ENCODE data around the gene LFNG. TPM values are rescaled to one million over a fixed set of nuclear protein-coding genes. Genes with fewer than 3 reads are reported as not detected.

LFNG gene
- total RNA-seq, 3 donors from 2014 or later (not counting 1 experiment from before 2014, with no cell fraction given) = 140 to 191 (median 176) TPM

DNA sequence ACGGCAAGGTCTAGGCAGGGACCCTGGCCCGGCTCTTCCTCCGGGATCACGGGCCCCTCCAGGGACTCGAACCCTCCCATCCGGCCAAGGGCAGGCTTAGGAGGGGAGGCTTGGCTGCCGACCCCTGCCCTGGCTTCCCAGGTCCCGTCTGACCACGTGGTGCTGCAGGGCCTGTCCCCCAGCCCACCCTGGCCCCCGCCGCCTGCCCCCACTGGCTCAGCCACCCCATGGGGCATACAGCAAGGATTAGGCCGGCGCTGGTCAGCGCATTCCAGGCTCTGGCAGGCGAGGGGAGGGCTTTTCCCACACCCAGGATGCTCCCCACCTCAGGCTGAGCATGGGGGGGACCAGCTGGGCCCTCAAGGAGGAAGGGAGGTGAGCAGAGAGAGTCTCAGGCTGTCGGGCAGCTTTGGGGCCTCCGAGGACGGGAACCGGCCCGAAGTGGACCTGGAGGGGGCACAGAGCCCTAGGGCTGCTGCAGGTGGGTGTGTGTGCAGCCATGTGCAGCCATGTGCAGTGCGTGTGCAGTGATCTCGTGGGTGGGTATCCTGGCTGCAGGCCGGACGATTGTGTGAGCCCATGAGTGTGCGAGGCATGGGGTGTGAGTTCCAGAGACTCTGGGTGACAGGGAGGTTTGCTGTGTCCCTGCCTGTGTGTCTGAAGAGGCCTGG lies 42.7 kb upstream of the LFNG start:
- Histone ChIP-seq H3K4me3 (ENCODE audit: low read length) (no peak overlapping the region), H3K9me3 (ENCODE audit: control insufficient read depth, insufficient read depth, low read length) (no peaks in the 10 kb centered on the region), H3K27me3 (ENCODE audit: control insufficient read depth, insufficient read depth, low read length) (no peaks in the 10 kb centered on the region), H3K27ac (ENCODE audit: low read length) (no peak overlapping the region), H3K4me1 (ENCODE audit: control insufficient read depth, insufficient read depth, low read length) (peaks cover 19% of the 10 kb centered on the region), H3K36me3 (ENCODE audit: control insufficient read depth, insufficient read depth, low read length) (no peaks in the 10 kb centered on the region)
- H3K27ac Mint-ChIP-seq = no peak overlapping the region
- peaks cover 0 to 18% of the 10 kb centered on the region in 2 donors for H3K4me1 Mint-ChIP-seq
- peaks cover 0 to 3% of the 10 kb centered on the region in 2 donors for H3K27me3 Mint-ChIP-seq (ENCODE audit: low read depth in 2 of 2)
- H3K36me3 Mint-ChIP-seq = no peaks in the 10 kb centered on the region
- TF ChIP-seq, protein P1, sequence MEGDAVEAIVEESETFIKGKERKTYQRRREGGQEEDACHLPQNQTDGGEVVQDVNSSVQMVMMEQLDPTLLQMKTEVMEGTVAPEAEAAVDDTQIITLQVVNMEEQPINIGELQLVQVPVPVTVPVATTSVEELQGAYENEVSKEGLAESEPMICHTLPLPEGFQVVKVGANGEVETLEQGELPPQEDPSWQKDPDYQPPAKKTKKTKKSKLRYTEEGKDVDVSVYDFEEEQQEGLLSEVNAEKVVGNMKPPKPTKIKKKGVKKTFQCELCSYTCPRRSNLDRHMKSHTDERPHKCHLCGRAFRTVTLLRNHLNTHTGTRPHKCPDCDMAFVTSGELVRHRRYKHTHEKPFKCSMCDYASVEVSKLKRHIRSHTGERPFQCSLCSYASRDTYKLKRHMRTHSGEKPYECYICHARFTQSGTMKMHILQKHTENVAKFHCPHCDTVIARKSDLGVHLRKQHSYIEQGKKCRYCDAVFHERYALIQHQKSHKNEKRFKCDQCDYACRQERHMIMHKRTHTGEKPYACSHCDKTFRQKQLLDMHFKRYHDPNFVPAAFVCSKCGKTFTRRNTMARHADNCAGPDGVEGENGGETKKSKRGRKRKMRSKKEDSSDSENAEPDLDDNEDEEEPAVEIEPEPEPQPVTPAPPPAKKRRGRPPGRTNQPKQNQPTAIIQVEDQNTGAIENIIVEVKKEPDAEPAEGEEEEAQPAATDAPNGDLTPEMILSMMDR (IDR thresholded peaks at IDR 0.05) = no peak
- 85% methylated on average over 25 of the region's 25 CpGs for WGBS (ENCODE audit: insufficient coverage)
- no peaks in the 10 kb centered on the region for H3K9me3 Mint-ChIP-seq
- ATAC-seq = no peak
- DNase-seq = no peak
- intact Hi-C loops (cut with micrococcal nuclease) = loop anchor here (1.0 to 5.0 kb wide), 4 partner anchors 45 to 232 kb away; partner anchors contain the start of genes BRAT1 and IQCE
- H3K4me3 Mint-ChIP-seq = peak overlapping the region; percentile 13

DNA sequence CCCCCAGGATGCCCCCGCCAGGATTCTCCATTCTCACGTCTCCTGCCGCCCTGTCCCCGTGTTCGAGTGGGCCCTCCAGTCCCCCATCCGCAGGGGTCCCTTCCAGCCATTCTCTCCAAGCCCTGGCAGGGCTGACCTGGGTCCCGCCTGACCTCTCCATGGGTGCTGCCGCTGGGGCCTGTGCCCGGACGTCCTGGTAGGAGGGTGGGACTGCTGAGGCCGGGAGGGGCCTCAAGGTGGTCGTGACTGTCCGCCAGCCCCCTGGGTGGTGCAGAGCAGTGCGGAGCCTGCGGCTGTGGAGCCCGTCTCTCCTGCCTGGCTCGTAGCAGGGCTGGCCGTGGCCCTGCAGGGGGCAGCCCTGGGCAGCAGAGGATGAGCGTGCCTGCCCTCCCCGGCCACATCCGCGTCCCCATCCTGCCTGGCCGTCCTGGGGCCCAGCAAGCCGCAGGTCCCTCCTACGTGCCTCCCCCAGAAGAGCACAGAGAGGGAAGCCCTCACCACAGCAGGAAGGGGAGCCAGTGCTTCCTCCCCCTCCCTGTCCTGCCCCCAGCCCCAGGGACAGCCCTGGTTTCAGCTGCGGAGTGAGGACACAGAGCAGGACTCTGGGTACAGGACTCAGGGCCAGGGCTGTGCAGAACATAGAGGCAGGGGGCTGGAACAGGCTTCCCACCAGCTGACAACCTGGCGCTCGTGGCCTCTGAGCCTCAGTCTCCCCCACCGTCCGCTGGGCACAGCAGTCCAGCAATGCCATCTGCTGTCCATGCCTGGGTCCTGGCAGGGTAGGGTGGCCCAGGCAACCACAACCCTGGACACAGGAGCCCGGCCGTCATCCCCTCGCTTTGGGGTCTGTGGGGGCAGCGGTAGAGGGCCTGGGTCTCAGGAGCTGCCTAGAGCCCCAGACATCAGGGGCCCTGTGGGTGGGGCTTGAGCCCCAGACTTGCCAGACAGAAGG lies 41.9 kb upstream of the LFNG start:
- H3K4me1 Mint-ChIP-seq = peaks cover 0 to 18% of the 10 kb centered on the region in 2 donors
- peak overlapping the region in 1 of 2 donors; percentile 33 for H3K27ac Mint-ChIP-seq
- H3K4me3 Mint-ChIP-seq = no peak overlapping the region
- H3K4me1 ChIP-seq (ENCODE audit: control insufficient read depth, insufficient read depth, low read length) = peaks cover 19% of the 10 kb centered on the region
- H3K4me3 ChIP-seq (ENCODE audit: low read length) = no peak overlapping the region
- no peaks in the 10 kb centered on the region for H3K9me3 Mint-ChIP-seq
- ATAC-seq (peak; percentile 93 to 98 (median 96)), DNase-seq (peak; percentile 73 to 80)
- H3K36me3 ChIP-seq (ENCODE audit: control insufficient read depth, insufficient read depth, low read length) = no peaks in the 10 kb centered on the region
- intact Hi-C loops (cut with micrococcal nuclease) = loop anchor here (1.0 to 5.0 kb wide), 4 partner anchors 45 to 232 kb away; partner anchors contain the start of genes BRAT1 and IQCE
- peaks cover 0 to 3% of the 10 kb centered on the region in 2 donors for H3K27me3 Mint-ChIP-seq (ENCODE audit: low read depth in 2 of 2)
- no peaks in the 10 kb centered on the region for H3K27me3 ChIP-seq (ENCODE audit: control insufficient read depth, insufficient read depth, low read length)
- 25% methylated on average over 34 of the region's 34 CpGs for WGBS (ENCODE audit: insufficient coverage)
- H3K9me3 ChIP-seq (ENCODE audit: control insufficient read depth, insufficient read depth, low read length) = peaks cover 2% of the 10 kb centered on the region
- TF ChIP-seq, protein P1 (IDR thresholded peaks at IDR 0.05) = peak; percentile 80
- no peak overlapping the region for H3K27ac ChIP-seq (ENCODE audit: low read length)
- H3K36me3 Mint-ChIP-seq = no peaks in the 10 kb centered on the region

DNA sequence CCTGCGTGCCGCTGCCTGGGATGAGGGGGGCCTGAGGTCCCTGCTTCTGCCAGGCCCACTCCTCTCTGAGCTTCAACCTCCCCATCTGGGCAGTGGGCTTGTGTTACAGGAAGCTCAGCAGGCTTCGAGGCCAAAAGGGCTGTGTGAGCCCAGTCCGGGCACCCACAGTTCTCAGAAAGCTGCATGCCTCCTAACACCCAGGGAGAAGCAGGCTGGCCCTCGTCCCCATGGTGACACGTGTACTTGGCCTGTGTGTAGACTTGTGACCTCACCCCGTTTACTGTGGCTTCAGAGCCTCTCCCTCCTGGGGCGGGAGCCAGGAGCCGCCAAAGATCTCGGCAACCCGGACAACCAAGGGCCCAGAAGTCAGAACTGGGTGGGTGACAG lies 41.2 kb upstream of the LFNG start:
- Mint-ChIP-seq H3K27me3 (ENCODE audit: low read depth in 2 of 2) (peaks cover 0 to 3% of the 10 kb centered on the region in 2 donors), H3K9me3 (no peaks in the 10 kb centered on the region), H3K4me3 (no peak overlapping the region), H3K4me1 (peaks cover 0 to 18% of the 10 kb centered on the region in 2 donors), H3K27ac (no peak overlapping the region), H3K36me3 (no peaks in the 10 kb centered on the region)
- Histone ChIP-seq H3K4me3 (ENCODE audit: low read length) (no peak overlapping the region), H3K36me3 (ENCODE audit: control insufficient read depth, insufficient read depth, low read length) (no peaks in the 10 kb centered on the region), H3K9me3 (ENCODE audit: control insufficient read depth, insufficient read depth, low read length) (peaks cover 9% of the 10 kb centered on the region), H3K27ac (ENCODE audit: low read length) (no peak overlapping the region), H3K27me3 (ENCODE audit: control insufficient read depth, insufficient read depth, low read length) (no peaks in the 10 kb centered on the region), H3K4me1 (ENCODE audit: control insufficient read depth, insufficient read depth, low read length) (peaks cover 19% of the 10 kb centered on the region)
- no peak for ATAC-seq
- intact Hi-C loops (cut with micrococcal nuclease) = loop anchor here (5.0 kb wide), 3 partner anchors 44 to 204 kb away; partner anchors contain the start of genes BRAT1 and IQCE
- TF ChIP-seq, protein P1 (IDR thresholded peaks at IDR 0.05) = no peak
- WGBS (ENCODE audit: insufficient coverage) = 72% methylated on average over 11 of the region's 11 CpGs
- no peak for DNase-seq

Data from natural killer cell (primary cell).